Neutrophil (primary cell): Measurements from ENCODE around the gene RNF149.

Experiments
- H3K27ac ChIP-seq: fragments of 200-600 bp; sonication (generic); 2 replicates; pipeline ENCODE4 v1.5.1; 2016; ENCODE audit warnings: mild to moderate bottlenecking, moderate library complexity
- H3K27me3 ChIP-seq: fragments of 200-600 bp; sonication (generic); 2 replicates; pipeline ENCODE4 v1.6.0; 2016; ENCODE audit warnings: mild to moderate bottlenecking
- H3K36me3 ChIP-seq: fragments of 200-600 bp; sonication (generic); 2 replicates; pipeline ENCODE4 v1.5.1; 2017
- H3K4me1 ChIP-seq, 2 experiments: fragments of 200-600 bp in 1 of 2; sonication (generic) in 1 of 2; 1 replicate in 1 of 2; 2 replicates in 1 of 2; pipeline versions ENCODE4 v1.5.1 to v1.6.1; 2013 to 2016; ENCODE audit warnings: low read depth in 1 of 2, low read length in 1 of 2, mild to moderate bottlenecking in 1 of 2, moderate library complexity in 1 of 2; ENCODE audit not compliant: control insufficient read depth in 1 of 2, insufficient read depth in 1 of 2
- H3K4me3 ChIP-seq, 2 experiments: fragments of 200-600 bp in 1 of 2; sonication (generic) in 1 of 2; 1 replicate in 1 of 2; 2 replicates in 1 of 2; pipeline ENCODE4 v1.5.1; 2013 to 2016; ENCODE audit warnings: low read depth in 1 of 2, low read length in 1 of 2, mild to moderate bottlenecking in 1 of 2, moderate library complexity in 1 of 2
- H3K9me3 ChIP-seq: fragments of 200-600 bp; sonication (generic); 2 replicates; pipeline ENCODE4 v1.5.1; 2016
- TF ChIP-seq, protein P1 (sequence below): fragments of 200-600 bp; sonication (generic); IDR thresholded peaks from 2 replicates; pipeline ENCODE4 v1.5.1; 2016; ENCODE audit warnings: antibody characterized with exemption

The RNF149 gene

DNA sequence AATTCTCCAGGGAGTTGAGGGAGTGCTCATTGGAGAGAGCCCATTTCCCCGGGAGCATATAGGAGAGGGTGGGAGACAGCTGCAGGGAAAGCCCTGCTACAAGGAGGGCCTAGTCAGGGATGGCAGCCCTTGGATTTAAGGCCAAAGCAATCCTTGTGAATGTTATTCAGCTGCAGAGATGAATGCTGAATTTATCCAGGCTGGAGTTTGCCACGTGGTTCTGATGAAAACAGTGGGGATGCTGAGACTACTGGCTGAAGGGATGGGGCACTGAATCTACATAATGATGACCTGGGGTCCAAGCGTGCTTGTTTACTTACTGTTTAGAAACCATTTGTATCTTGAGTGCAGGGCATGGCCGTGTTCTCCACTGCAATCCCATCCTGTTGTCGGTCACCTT is 35.6 kb upstream of the RNF149 start:
- H3K4me3 ChIP-seq = no peak overlapping the region
- H3K36me3 ChIP-seq = no peaks in the 10 kb centered on the region
- no peak overlapping the region for H3K27ac ChIP-seq
- TF ChIP-seq, protein P1, sequence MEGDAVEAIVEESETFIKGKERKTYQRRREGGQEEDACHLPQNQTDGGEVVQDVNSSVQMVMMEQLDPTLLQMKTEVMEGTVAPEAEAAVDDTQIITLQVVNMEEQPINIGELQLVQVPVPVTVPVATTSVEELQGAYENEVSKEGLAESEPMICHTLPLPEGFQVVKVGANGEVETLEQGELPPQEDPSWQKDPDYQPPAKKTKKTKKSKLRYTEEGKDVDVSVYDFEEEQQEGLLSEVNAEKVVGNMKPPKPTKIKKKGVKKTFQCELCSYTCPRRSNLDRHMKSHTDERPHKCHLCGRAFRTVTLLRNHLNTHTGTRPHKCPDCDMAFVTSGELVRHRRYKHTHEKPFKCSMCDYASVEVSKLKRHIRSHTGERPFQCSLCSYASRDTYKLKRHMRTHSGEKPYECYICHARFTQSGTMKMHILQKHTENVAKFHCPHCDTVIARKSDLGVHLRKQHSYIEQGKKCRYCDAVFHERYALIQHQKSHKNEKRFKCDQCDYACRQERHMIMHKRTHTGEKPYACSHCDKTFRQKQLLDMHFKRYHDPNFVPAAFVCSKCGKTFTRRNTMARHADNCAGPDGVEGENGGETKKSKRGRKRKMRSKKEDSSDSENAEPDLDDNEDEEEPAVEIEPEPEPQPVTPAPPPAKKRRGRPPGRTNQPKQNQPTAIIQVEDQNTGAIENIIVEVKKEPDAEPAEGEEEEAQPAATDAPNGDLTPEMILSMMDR = no peak
- H3K9me3 ChIP-seq = no peaks in the 10 kb centered on the region
- peaks cover 35 to 36% of the 10 kb centered on the region in 2 experiments for H3K4me1 ChIP-seq
- no peaks in the 10 kb centered on the region for H3K27me3 ChIP-seq

DNA sequence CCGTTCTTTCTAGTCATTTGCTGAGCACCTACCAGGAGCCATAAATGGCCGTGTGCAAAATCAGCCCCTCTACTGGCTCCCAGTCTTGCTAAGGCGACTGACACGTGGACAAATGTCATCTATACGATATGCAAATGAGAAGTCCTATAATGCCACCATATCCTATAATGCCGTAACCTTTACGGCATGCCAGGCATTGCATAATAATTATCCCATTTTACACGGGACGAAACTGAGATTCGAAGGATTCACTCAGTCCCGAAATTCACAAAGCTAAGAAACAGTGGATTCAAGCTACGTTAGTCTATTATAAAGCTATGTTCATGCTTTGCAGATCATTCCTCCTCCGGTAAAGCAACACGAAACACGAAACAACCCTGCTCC is 34.1 kb upstream of the RNF149 start:
- H3K4me3 ChIP-seq = peak overlapping the region; percentile 33 to 44
- H3K36me3 ChIP-seq = no peaks in the 10 kb centered on the region
- TF ChIP-seq, protein P1 = no peak
- peaks cover 35 to 36% of the 10 kb centered on the region in 2 experiments for H3K4me1 ChIP-seq
- H3K9me3 ChIP-seq = no peaks in the 10 kb centered on the region
- H3K27me3 ChIP-seq = no peaks in the 10 kb centered on the region
- peak overlapping the region; percentile 47 for H3K27ac ChIP-seq

DNA sequence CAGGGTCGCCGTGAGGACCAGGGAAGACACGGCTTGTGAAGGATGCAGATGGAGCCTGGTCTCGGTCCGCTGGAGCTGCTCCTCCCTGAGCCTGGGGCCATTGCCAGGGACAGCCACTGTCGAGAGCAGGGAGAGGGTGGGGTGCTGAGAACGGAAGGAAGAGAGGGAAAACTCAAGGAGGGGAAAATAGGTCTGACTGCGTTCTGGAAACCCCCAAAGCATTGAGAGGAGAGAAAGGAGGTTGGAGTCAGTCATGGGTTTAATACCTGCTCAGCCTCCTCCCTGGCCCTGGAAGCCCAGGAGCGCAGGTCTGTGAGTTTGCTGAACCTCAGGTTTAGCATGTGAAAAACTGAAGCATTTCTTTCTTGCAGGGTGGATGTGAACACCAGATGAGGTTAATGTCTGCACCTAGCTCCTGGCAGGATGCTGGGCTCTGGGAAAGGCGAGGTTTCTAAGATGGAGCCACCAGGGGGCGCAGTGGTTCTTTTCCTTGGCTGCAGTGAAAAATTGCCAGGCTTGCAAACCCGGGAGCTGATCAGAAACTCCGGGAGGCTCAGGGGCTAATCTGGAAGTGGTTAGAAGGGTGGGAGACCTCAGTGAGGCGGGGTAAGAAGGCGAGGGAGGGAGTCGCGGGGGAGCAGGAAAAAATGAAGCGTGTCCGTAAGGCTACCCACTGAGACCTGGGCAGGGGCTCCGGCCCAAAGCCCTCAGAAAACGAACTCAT is 33.6 kb upstream of the RNF149 start:
- TF ChIP-seq, protein P1 = peak; percentile 87
- Histone ChIP-seq H3K27ac (peak overlapping the region; percentile 47), H3K4me1 (peaks cover 35 to 36% of the 10 kb centered on the region in 2 experiments), H3K36me3 (no peaks in the 10 kb centered on the region), H3K9me3 (no peaks in the 10 kb centered on the region), H3K27me3 (no peaks in the 10 kb centered on the region), H3K4me3 (peak overlapping the region; percentile 33 to 44)

DNA sequence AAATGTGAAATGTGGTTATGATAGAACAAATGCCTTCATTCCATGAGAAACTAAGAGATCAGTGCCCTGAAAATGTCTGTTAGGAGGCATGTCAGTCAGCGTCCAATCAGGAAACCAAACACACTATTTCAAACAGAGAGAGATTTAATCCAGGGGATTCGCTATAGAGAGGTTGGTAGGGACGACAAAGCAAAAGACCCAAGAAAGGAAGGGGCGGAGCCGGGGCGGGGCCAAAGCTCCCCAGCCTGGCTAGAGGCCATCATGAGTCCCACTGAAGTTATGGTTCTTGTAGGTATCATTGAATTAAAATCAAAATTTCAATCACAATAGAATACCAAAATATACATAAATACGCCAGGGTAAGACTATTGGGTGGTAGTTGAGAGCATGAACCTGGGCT is 32.9 kb upstream of the RNF149 start:
- H3K36me3 ChIP-seq = no peaks in the 10 kb centered on the region
- no peaks in the 10 kb centered on the region for H3K9me3 ChIP-seq
- peak overlapping the region; percentile 47 for H3K27ac ChIP-seq
- peak overlapping the region in 1 of 2 experiments; percentile 44 for H3K4me3 ChIP-seq
- TF ChIP-seq, protein P1 = no peak
- H3K4me1 ChIP-seq = peaks cover 35 to 36% of the 10 kb centered on the region in 2 experiments
- no peaks in the 10 kb centered on the region for H3K27me3 ChIP-seq

DNA sequence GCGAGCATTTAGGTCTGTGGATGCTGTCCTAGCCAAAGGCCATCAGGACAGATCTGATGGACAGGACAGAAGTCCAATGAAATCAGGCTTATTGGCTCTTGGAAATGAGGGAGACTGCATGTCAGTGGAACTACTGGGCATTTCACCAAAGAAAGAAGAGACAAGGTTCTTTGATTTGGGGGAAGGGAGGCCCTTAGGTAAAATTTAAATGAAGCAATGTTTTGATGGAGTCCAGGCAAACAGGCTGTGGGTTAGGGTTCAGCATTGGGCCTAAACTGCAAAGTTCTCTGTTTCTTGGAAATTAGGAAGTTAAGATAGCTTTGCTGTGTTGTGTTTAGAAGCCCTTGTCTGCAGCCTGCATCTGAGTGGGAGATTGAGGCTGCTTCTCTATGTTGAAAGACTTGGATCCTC is 31.6 kb upstream of the RNF149 start:
- Histone ChIP-seq H3K27ac (peak overlapping the region; percentile 84), H3K36me3 (no peaks in the 10 kb centered on the region), H3K27me3 (no peaks in the 10 kb centered on the region), H3K4me1 (peaks cover 35 to 36% of the 10 kb centered on the region in 2 experiments), H3K4me3 (peak overlapping the region in 1 of 2 experiments; percentile 44), H3K9me3 (no peaks in the 10 kb centered on the region)
- TF ChIP-seq, protein P1 = no peak
